HG02973 (cell line): ENCODE measurements around the gene RGPD3.
"Not testable (repeated sequence)": the region's sequence is repeated elsewhere in the genome, so short reads cannot be mapped to it uniquely, and the experiment has no call there.

Experiments
- ATAC-seq: cut with Tn5 transposase; IDR thresholded peaks from one replicate; pipeline ENCODE4 v1.9.1; 2021; ENCODE audit warnings: moderate library complexity; ENCODE audit not compliant: unreplicated experiment

Gene RGPD3

DNA sequence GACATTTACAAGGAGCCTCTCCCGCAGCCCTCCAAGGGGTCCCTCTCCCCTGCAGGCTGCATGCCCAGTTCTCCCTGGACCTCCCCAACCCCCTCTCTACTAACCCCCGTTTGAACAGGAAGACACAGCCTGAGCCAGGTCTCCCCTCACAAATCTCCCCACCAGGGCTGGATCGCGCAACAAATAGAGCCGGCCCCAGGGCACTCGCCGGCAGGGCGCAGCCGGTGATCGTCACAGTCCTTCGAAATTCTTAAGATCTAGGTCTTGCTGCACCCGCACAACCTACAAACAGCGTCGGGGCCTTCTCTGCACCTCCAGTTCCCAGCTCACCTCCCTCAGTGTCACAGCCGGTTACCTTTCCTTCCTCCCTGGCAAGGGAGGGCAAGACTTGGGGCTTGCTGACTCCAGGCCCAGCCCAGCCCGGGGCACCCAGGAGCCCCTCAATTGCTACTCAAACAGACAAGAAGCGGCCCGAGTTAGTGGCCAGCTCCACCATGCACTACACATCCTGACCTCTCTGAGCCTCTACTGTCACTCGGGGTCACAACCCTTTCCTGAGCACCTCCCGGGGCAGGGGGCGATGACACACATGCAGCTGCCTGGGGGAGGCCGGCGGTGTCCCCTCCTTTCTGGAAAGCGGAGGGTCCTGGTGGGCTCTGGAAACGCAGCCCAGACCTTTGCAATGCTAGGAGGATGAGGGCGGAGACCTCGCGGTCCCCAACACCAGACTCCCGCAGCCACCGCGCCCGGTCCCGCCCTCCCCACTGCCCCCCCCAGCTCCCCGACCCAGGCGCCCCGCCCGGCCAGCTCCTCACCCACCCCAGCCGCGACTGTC is 18.6 kb upstream of the RGPD3 start, which contains the start of gene CD8B2:
TSS of gene CD8B2 (plus strand) at position 814 of the 835 bp plus-strand sequence. CDS start 63 bp downstream, outside the sequence.
- ATAC-seq, result not testable (repeated sequence)

DNA sequence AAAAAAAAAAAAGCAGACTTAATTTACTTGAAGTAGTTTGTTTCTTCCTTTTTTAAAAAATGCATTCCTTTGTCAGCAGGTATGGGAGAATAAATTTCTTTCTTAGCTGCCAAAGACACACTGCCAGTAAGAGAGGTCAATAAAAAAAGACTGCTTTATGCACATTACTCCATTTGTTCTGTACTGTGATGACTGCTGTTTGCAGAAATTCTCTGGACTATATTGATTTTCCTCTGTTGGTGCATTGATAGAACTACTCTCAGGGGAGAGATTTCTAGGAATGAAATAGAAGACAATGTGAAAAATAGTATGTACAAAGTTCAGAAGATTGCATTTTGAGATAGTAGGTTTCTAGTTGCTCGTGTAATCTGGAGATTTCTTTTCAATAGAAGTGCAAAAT is 11.3 kb upstream of the RGPD3 start:
- not testable (repeated sequence) for ATAC-seq

DNA sequence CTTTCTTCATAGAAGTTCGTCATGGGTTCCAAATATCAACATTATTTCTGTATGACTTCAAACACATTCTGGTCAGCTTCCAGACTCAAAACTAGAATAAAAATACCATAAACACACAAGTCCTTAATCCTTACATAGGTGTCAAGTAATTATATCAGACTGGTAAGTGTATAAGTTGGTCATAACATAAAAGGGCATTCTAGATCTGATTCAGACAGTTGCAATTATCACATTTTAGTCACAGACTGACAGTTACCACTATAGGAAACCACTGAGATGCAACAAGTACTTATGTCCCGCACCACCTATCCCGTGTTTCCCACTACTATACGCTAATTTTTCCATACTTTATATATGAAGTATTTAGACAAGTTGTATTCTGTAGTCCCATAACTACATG is 9.4 kb upstream of the RGPD3 start:
- ATAC-seq, result not testable (repeated sequence)

DNA sequence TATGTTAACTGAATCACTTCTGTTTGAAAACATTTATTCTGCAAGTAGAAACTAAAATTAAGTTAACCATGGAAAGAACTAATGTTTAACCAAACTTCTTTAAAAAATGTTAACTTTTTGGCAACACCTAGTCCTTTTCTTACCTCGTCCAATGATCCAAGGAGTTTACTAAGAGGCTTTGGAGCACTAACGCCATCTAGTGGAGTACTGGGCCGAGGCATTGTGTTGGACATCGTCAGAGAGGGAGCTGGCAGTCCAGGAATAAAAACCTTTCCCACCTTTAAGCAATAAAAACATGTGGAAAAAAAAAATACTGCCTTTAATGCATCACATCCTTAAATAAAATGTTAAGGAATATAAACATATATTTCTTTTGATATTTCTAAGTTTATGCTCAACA is 2.4 kb upstream of the RGPD3 start:
- ATAC-seq, result not testable (repeated sequence)

DNA sequence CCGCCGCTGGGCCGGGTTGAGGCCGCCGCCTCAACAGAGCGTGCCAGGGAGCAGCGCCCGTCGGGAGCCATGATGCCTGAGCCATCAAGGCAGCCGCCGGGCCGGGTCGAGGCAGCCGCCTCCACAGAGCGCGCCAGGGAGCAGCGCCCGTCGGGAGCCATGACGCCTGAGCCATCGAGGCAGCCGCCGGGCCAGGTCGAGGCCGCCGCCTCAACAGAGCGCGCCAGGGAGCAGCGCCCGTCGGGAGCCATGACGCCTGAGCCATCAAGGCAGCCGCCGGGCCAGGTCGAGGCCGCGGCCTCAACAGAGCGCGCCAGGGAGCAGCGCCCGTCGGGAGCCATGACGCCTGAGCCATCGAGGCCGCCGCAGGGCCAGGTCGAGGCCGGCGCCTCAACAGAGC is 697 bp downstream of the RGPD3 start:
- ATAC-seq, result not testable (repeated sequence)

DNA sequence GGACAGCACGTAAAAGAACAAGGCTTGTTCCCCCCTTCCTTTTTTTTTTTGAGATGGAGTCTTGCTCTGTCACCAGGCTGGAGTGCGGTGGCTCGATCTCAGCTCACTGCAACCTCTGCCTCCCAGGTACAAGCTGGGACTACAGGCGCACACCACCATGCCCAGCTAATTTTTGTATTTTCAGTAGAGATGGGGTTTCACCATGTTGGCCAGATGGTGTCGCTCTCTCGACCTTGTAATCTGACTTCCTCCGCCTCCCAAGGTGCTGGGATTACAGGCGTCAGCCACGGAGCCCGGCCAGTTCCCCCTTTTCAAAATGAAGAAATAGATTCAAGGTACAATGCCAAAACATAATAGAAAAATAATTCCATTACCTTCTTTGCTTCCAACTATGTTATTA is 6.3 kb downstream of the RGPD3 start:
- not testable (repeated sequence) for ATAC-seq

DNA sequence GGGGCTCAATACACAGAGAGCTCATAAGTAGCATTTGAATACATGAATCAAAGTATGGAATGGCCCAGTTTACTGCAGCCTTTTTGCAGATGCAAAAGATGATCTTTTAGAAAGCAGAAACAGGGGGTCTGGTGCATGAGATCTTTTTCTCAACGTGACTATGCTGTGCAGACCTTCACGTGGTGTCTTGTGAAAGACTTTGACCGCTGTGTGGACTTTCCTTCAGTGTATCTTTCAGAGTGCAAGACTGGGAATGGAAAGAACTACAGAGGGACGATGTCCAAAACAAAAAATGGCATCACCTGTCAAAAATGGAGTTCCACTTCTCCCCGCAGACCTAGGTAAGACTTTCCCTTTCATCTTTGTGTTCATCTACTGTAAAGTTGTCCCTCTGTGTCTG is 77.5 kb downstream of the RGPD3 start:
- ATAC-seq, result not testable (repeated sequence)

DNA sequence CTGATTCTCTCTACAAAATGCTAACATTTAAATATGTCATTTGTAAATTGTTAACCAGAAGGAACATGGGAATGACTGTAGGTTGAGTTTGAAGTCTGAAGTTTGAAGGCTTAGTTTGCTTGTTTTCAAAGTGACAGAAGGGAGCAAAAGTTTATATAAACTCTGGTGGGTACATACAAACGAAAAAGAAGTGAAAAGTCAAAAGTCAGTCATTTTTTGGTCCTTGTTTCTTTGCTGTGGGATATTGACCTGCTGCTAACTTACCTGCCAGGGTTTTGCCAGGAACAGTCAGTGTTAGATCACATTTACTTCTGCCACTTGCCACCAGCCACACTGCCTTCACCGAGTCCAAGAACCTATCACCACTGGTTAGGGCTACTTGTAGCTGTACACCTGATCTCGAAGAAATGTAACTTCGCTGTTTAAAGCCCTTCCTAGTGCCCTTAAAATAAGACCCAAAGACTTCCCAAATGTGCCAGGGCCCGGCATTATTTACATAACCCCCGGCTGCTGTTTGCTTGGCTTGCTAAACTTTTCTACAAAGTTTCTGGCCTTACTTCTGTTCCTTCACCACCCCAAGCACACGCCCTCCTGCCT is 79.3 kb downstream of the RGPD3 start:
- not testable (repeated sequence) for ATAC-seq

DNA sequence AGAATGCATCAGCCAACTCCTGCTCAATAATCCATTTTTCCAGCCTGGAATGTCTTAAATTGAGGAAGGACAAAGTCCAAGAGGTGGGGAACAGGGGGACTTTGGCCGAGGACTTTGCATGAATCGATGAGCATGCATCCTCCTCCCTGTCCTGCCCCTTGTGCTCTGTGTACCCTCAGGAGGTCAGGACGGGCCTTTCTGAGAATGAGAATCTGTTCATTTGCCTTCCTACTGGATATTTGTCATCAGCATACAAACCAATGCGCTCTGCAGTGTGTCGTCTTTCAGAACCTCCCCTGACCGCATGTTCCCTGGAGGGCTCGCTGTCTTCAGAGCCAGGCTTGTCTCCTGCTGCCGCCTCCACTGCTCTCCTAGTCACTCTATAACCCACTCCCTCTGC is 83.7 kb downstream of the RGPD3 start:
- not testable (repeated sequence) for ATAC-seq

DNA sequence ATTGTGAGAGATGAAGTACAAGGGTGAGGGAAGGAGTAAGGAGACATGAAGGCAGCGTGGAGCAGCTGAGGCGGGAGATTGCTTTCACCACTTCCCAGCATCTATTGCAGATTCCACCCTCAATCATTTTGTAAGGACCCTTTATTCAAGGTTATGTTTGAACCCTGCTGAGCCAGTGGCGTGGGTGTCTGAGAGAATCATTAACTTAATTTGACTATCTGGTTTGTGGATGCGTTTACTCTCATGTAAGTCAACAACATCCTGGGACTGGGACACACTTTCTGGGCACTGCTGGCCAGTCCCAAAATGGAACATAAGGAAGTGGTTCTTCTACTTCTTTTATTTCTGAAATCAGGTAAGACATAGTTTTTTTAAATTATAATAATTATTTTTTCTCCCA is 86.3 kb downstream of the RGPD3 start:
- ATAC-seq, result not testable (repeated sequence)

DNA sequence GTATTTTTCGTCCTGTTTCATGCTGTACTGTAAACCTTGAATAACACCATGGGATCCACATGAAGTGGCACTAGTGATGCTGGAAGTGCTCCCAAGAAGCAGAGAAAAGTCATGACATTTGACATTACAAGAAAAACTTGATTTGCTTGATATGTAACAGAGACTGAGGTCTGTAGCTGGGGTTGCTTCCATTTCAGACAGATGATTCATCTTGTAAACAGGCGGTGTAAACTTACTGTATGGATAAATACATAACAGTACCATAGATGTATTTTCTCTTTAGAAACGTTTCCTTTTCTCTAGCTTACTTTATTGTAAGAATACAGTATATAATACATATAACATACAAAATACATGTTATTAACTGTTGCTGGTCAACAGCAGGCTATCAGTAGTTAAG is 88.6 kb downstream of the RGPD3 start:
- not testable (repeated sequence) for ATAC-seq

DNA sequence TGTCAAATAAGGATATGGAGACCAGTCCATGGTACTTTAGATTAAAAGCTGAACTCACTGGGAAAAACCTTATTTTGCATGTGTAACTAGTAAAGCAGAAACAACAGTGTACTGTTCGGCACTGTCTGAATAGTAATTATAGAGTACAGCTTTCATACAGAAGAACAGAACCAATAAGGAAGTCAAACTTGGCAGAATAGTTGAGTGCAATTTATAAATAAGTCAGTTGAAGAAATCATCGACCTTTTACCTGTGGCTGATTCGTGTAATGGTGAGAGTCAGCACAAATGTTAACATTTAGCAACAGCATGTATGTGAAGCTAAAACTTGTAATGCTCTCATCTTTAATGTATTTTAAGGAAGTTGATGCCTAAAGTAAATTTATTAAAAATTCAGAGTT is 99.0 kb downstream of the RGPD3 start:
- not testable (repeated sequence) for ATAC-seq

DNA sequence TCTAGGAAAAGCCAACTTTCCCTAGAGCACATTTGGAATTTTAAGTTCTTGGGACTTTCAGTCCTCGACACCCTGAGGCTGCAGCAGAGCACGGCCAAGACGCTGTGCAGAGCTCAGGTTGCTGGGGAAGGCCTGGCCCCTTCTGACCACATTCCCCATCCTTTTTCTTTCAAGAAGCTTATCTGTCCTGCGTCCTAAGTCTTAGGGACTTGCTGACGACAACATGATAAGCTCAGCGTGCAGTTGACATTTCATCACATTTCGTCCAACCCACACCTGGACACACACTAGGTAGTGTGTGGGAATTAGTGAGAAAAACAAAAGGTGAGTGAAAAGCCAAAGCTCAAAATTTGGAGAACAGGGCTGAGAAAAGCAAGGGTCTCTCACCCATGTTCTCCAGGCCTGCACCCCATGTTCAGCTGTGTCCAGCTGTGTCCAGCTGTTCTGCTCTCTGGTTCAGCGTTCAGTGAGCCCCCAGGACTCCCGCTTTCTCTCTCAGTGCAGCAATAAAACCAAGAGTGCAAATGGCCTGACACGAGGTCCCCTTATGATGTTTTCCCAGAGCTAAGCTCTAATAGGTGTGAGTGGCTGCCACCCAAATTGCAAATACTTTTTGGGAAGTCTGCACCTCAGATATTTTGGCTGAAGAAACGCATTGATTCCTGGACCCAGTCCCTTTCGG is 101.9 kb downstream of the RGPD3 start:
- no peak for ATAC-seq

DNA sequence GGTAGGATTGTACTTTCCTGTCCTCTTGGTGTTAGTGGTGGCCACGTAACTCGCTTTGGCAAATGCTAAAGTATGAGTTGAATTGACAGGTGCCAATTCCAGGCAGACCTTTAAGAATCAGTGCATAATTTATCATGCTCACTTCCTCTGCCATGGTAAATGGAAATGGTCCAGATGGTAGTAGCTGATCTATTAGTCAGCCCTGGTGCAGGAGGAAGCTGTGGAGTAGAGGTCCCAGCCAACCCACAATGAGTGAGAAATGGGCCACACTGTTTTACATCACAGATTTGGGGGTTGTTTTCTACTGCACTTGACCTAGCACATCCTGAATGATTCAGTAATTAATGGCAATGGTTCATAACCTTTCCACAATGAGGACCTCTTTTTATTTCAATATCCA is 104.4 kb downstream of the RGPD3 start:
- ATAC-seq, result no peak

DNA sequence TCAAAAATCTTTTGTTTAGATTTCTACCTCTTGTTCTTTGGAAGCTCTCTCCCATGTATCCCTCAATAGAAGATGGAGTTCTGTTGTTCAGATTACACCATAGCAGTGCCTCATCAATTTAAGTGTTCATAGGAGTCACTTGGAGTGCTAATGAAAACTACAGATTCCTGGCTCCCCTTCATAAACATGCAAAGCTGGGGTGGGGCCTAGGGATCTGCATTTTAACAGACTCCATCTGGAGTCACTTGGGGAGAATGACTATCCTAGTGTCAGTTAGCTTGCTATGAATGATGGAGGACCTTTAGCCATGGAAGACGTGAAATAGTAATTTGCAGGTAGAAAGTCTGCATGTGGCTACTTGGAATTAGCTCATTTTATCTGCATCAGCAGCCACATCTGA is 105.4 kb downstream of the RGPD3 start:
- ATAC-seq, result no peak

DNA sequence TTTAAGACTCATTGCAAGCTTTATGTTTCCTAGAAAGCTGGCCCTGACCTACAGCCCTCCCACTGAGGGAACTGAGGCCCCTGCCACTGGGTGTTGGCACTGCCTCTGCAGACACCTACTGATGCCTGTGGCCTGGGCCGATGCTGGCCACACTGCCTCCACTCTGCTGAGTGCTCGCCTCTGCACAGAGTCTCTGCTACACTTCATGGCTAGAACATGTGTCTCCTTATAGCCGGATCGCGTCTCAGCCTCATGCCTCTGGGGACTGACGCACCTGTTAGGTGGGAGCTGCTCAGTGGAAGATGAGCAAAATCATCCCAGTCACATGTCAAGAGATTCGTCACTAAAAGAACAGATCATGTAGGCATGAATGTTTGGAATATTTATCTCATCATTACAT is 108.7 kb downstream of the RGPD3 start:
- no peak for ATAC-seq

DNA sequence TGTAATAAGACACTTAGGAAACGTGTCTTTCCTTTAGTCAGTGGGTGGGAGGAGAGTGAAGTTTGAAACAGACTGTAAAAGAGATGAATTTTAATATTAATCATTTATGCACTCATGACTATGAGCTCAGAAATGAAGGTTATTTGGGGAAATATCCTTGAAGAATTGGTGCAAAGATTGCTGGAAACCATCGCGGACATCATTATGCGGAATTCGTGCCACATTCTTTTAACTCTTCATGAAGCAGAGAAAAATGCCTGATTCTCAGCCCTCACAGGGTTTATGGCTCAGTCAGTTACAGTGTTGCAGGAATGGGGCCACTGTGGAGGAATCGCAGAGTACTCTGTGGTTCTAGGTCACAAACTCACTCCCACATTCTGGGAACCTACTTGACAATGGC is 109.7 kb downstream of the RGPD3 start:
- ATAC-seq, result no peak

DNA sequence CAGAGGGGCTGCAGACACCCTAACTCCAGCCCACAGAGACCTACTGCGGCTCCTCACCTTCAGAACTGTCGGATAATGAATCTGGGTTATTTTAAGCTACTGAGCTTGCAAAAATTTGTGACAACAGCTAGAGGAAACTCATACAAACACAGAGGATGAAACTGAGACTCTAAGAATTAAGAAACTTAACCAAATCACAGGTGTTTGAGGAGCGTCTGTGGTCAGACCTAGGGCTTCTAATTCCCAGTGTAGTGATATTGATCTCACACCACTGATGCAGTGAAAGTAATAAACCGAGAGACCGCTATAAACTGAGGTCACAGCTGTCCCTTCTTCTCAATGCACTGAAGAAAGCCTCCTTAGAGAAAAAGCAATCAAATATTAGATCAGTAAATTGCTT is 110.1 kb downstream of the RGPD3 start:
- ATAC-seq, result peak; percentile 92

DNA sequence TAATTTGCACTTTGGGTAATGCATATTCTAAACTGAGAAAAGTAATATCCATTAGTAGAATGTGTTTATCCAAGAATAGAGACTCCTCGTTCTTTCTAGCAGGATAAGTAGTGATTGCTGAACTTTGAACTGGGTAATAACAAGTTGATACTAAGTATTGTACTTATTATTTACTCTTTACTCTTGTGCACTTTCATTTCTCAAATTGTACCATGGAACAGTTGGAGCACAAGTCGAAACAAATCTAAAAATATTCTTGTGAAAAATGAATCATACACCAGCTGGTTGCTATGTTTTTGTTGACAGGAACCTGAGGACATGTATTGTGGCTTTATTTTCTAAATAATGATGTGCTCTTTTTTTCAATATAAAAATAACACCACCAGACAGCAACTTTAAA is 111.9 kb downstream of the RGPD3 start:
- peak; percentile 58 for ATAC-seq

DNA sequence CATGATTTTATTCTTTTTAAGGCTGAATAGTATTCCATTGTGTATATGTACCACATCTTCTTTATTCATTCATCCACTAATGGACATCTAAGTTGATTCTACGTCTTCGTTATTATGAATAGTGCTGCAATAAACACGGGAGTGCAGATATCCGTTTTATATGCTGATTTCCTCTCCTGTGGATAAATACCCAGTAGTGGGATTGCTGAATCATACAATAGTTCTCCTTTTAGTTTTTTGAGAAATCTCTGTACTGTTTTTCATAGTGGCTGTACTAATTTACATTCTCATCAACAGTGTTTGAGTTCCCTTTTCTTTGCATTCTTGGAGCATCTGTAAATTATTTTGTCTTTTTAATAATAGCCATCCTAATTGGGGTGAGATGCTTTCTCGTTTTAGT is 114.5 kb downstream of the RGPD3 start:
- no peak for ATAC-seq

DNA sequence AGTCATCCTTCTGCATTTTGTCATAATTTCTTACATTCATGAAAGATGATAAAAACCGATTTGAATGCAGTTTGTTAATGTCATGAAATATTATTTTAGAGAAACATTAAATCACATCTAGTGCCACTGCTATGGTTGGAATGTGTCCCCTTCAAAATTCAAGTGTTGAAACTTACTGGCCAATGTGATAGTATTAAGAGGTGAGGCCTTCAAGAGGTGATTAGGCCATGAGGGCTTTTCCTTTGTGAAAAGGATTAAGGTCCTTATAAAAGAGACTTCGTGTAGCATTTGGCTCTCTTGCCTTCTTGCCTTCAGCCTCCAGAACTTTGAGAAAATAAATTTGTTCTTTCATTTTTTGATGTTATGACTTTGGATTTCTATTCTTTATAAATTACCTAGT is 117.2 kb downstream of the RGPD3 start:
- no peak for ATAC-seq

DNA sequence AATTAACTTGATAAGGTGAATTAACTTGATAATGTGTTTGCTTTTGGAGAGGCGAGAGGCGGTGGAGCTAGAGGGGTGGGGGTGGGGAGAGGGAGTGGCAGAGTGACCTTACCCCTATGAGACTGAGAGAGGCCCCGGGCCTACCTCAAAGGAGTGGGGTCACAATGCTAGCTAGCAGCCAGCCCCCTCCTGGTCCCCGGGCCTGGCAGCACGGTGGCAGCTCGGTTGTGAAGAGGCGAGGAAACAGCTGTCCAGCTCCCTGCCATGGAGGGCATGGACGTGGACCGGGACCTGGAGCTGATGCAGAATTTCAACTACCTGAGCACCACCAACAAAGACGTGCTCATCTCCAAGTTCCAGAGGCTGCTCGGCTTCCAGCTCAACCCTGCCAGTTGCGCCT is 123.9 kb downstream of the RGPD3 start:
- no peak for ATAC-seq
